Measurements from ENCODE around the gene NINJ2. TPM values are rescaled to one million over a fixed set of nuclear protein-coding genes. Genes with fewer than 3 reads are reported as not detected.

NINJ2 gene
- total and polyA plus RNA-seq, 10 of the 15 experiments (the other 5 are each of a cell fraction or from before 2014, with no cell fraction given), result 8.9 to 51.6 (median 21.3) TPM

GRCh38 chr12:517538-517937 lies 145.7 kb downstream of the NINJ2 start:
- 0% methylated on average over 3 of the region's 3 CpGs for WGBS (ENCODE audit: insufficient coverage, insufficient replicate concordance, low lambda C conversion rate, missing lambda C conversion rate)
- Histone ChIP-seq H3K4me2 (ENCODE audit: control insufficient read depth, insufficient read depth) (no peak overlapping the region), H2AFZ (ENCODE audit: control insufficient read depth, low read depth, low read length) (no peak overlapping the region), H4K20me1 (ENCODE audit: control insufficient read depth, insufficient read depth) (no peaks in the 10 kb centered on the region), H3K4me3 (no peak overlapping the region), H3K79me2 (ENCODE audit: control insufficient read depth, insufficient read depth, low read length) (no peaks in the 10 kb centered on the region), H3K9me3 (replicated peaks; ENCODE audit: control insufficient read depth, insufficient read depth, low read length) (no peaks in the 10 kb centered on the region), H3K4me1 (ENCODE audit: control insufficient read depth, insufficient read depth, low read length) (no peaks in the 10 kb centered on the region), H3K27me3 (replicated peaks in 1 of 2; ENCODE audit: control insufficient read depth in 2 of 2, insufficient read depth in 2 of 2, low read length in 1 of 2) (peaks cover 0 to 2% of the 10 kb centered on the region in 2 experiments; a peak in 2 of 4 replicates), H3K9ac (ENCODE audit: control insufficient read depth, insufficient read depth, low read length) (no peak overlapping the region), H3K27ac (ENCODE audit: control insufficient read depth, insufficient read depth) (no peak overlapping the region), H3K36me3 (ENCODE audit: control insufficient read depth in 2 of 2, insufficient read depth in 2 of 2, low read length in 1 of 2) (no peaks in the 10 kb centered on the region)
- ATAC-seq, result no peak
- no peak for DNase-seq (ENCODE audit: low read depth, low spot score)
- BruUV-seq (replicated peaks), result no TSS peak
- ChIA-PET SMC1A (ENCODE audit: uncharacterized antibody, unreplicated experiment) (no interaction called here), CTCF (no interaction called here), RAD21 (ENCODE audit: unreplicated experiment) (no interaction called here), POLR2A (no interaction called here)
- in situ Hi-C loops (cut with MboI) (no loop called here), intact Hi-C loops (cut with micrococcal nuclease; ENCODE audit: unreplicated experiment) (no loop called here)
- no peak for FAIRE-seq
- TF ChIP-seq KLF5 (IDR thresholded peaks at IDR 0.05; ENCODE audit: partially characterized antibody) (no peak), ZNF384 (IDR thresholded peaks at IDR 0.05; ENCODE audit: borderline replicate concordance, low read depth, low read length) (no peak), PML (IDR thresholded peaks at IDR 0.05; ENCODE audit: low read length) (no peak), NR2C1 (IDR thresholded peaks at IDR 0.05) (no peak), ZNF622 (IDR thresholded peaks at IDR 0.05) (no peak), RB1 (IDR thresholded peaks at IDR 0.05; ENCODE audit: borderline replicate concordance) (no peak), SMC3 (IDR thresholded peaks at IDR 0.05; ENCODE audit: borderline replicate concordance, low read length) (no peak), MYB (IDR thresholded peaks at IDR 0.05; ENCODE audit: borderline replicate concordance, low read depth, low read length) (no peak), MXI1 (IDR thresholded peaks at IDR 0.05; ENCODE audit: low read depth, low read length) (no peak), EP300 (IDR thresholded peaks at IDR 0.05; ENCODE audit: borderline replicate concordance in 1 of 2, control insufficient read depth in 1 of 2, low read depth in 2 of 2, low read length in 2 of 2) (no peak), SREBF2 (IDR thresholded peaks at IDR 0.05; ENCODE audit: low read length) (no peak), TARDBP (IDR thresholded peaks at IDR 0.05; ENCODE audit: borderline replicate concordance) (no peak), FOXM1 (IDR thresholded peaks at IDR 0.05; ENCODE audit: low read depth, low read length) (no peak), PKNOX1 (IDR thresholded peaks at IDR 0.05) (no peak)
- TF ChIP-seq, protein P1, sequence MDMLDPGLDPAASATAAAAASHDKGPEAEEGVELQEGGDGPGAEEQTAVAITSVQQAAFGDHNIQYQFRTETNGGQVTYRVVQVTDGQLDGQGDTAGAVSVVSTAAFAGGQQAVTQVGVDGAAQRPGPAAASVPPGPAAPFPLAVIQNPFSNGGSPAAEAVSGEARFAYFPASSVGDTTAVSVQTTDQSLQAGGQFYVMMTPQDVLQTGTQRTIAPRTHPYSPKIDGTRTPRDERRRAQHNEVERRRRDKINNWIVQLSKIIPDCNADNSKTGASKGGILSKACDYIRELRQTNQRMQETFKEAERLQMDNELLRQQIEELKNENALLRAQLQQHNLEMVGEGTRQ (IDR thresholded peaks at IDR 0.05; ENCODE audit: borderline replicate concordance, low read depth, low read length), result no peak
- TF ChIP-seq, protein P2, sequence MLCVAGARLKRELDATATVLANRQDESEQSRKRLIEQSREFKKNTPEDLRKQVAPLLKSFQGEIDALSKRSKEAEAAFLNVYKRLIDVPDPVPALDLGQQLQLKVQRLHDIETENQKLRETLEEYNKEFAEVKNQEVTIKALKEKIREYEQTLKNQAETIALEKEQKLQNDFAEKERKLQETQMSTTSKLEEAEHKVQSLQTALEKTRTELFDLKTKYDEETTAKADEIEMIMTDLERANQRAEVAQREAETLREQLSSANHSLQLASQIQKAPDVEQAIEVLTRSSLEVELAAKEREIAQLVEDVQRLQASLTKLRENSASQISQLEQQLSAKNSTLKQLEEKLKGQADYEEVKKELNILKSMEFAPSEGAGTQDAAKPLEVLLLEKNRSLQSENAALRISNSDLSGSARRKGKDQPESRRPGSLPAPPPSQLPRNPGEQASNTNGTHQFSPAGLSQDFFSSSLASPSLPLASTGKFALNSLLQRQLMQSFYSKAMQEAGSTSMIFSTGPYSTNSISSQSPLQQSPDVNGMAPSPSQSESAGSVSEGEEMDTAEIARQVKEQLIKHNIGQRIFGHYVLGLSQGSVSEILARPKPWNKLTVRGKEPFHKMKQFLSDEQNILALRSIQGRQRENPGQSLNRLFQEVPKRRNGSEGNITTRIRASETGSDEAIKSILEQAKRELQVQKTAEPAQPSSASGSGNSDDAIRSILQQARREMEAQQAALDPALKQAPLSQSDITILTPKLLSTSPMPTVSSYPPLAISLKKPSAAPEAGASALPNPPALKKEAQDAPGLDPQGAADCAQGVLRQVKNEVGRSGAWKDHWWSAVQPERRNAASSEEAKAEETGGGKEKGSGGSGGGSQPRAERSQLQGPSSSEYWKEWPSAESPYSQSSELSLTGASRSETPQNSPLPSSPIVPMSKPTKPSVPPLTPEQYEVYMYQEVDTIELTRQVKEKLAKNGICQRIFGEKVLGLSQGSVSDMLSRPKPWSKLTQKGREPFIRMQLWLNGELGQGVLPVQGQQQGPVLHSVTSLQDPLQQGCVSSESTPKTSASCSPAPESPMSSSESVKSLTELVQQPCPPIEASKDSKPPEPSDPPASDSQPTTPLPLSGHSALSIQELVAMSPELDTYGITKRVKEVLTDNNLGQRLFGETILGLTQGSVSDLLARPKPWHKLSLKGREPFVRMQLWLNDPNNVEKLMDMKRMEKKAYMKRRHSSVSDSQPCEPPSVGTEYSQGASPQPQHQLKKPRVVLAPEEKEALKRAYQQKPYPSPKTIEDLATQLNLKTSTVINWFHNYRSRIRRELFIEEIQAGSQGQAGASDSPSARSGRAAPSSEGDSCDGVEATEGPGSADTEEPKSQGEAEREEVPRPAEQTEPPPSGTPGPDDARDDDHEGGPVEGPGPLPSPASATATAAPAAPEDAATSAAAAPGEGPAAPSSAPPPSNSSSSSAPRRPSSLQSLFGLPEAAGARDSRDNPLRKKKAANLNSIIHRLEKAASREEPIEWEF (IDR thresholded peaks at IDR 0.05; ENCODE audit: insufficient replicate concordance, low read depth, low read length), result no peak
- TF ChIP-seq, protein P3, sequence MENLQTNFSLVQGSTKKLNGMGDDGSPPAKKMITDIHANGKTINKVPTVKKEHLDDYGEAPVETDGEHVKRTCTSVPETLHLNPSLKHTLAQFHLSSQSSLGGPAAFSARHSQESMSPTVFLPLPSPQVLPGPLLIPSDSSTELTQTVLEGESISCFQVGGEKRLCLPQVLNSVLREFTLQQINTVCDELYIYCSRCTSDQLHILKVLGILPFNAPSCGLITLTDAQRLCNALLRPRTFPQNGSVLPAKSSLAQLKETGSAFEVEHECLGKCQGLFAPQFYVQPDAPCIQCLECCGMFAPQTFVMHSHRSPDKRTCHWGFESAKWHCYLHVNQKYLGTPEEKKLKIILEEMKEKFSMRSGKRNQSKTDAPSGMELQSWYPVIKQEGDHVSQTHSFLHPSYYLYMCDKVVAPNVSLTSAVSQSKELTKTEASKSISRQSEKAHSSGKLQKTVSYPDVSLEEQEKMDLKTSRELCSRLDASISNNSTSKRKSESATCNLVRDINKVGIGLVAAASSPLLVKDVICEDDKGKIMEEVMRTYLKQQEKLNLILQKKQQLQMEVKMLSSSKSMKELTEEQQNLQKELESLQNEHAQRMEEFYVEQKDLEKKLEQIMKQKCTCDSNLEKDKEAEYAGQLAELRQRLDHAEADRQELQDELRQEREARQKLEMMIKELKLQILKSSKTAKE (IDR thresholded peaks at IDR 0.05; ENCODE audit: low read depth, poor library complexity, severe bottlenecking), result no peak

All from GM12878 (cell line).